PC-9 (cell line): ENCODE data around the gene ABCC2. TPM values are rescaled to one million over a fixed set of nuclear protein-coding genes. Genes with fewer than 3 reads are reported as not detected.

Source experiments
- BruUV-seq: library from RNA; stranded (reverse); fragments of 400-500 nt; replicated peaks from 2 replicates; lab custom pipeline; 2021; lab: Mats Ljungman, UMichigan
- CTCF ChIA-PET: fragments of 300-600 bp; sonication (Branson Sonifier 250); formaldehyde crosslinking; loops from one replicate; lab custom pipeline; 2022; ENCODE audit warnings: antibody characterized with exemption; lab: Charles Lee
- POLR2A ChIA-PET: fragments of 300-600 bp; sonication (Branson Sonifier 250); formaldehyde crosslinking; loops from one replicate; lab custom pipeline; 2022; ENCODE audit warnings: antibody characterized with exemption; ENCODE audit not compliant: unreplicated experiment; lab: Charles Lee
- DNase-seq, 2 experiments: peaks; one replicate each; pipeline versions ENCODE4 v3.0.0 to v3.0.0-alpha.2; 2015 to 2022; ENCODE audit warnings: mixed read lengths in 1 of 2
- H2AFZ ChIP-seq: fragments of 200-600 bp; sonication (generic); 2 replicates; pipeline ENCODE4 v1.8.1; 2017; ENCODE audit warnings: antibody characterized with exemption
- H3F3A ChIP-seq: fragments of 200-600 bp; sonication (generic); 2 replicates; pipeline ENCODE4 v1.8.1; 2017; ENCODE audit warnings: antibody characterized with exemption, mild to moderate bottlenecking, low read depth; ENCODE audit not compliant: insufficient read depth
- H3K27ac ChIP-seq: fragments of 200-600 bp; sonication (generic); 2 replicates; pipeline ENCODE4 v1.6.1; 2016; ENCODE audit warnings: mixed run types
- H3K27me3 ChIP-seq: fragments of 200-600 bp; sonication (generic); 2 replicates; pipeline ENCODE4 v1.6.1; 2016; ENCODE audit warnings: low read depth, mixed run types; ENCODE audit not compliant: insufficient read depth
- H3K36me3 ChIP-seq: fragments of 200-600 bp; sonication (generic); 2 replicates; pipeline ENCODE4 v1.6.1; 2016; ENCODE audit warnings: low read depth, mixed run types
- H3K4me1 ChIP-seq: fragments of 200-600 bp; sonication (generic); replicated peaks from 2 replicates; pipeline ENCODE4 v1.6.1; 2016; ENCODE audit warnings: mixed run types; ENCODE audit not compliant: insufficient read depth
- H3K4me2 ChIP-seq: fragments of 200-600 bp; sonication (generic); 2 replicates; pipeline ENCODE4 v1.6.1; 2017; ENCODE audit warnings: mixed run types
- H3K4me3 ChIP-seq: fragments of 200-600 bp; sonication (generic); 2 replicates; pipeline ENCODE4 v1.6.1; 2016; ENCODE audit warnings: mixed run types
- H3K79me2 ChIP-seq: fragments of 200-600 bp; sonication (generic); 2 replicates; pipeline ENCODE4 v1.6.1; 2017; ENCODE audit warnings: low read depth, mixed run types
- H3K9me2 ChIP-seq: fragments of 200-600 bp; sonication (generic); 2 replicates; pipeline ENCODE4 v1.8.1; 2017; ENCODE audit warnings: mild to moderate bottlenecking; ENCODE audit not compliant: insufficient read depth
- H3K9me3 ChIP-seq: fragments of 200-600 bp; sonication (generic); 2 replicates; pipeline ENCODE4 v1.8.1; 2016; ENCODE audit warnings: low read depth; ENCODE audit not compliant: insufficient read depth
- H4K20me1 ChIP-seq: fragments of 200-600 bp; sonication (generic); 2 replicates; pipeline ENCODE4 v1.8.1; 2017; ENCODE audit not compliant: insufficient read depth
- CTCF ChIP-seq: fragments of 200-600 bp; sonication (generic); conservative IDR thresholded peaks from 2 replicates; pipeline ENCODE4 v1.6.1; 2017; ENCODE audit warnings: mixed run types, antibody characterized with exemption, mild to moderate bottlenecking, moderate library complexity
- EZH2 ChIP-seq: fragments of 200-600 bp; sonication (generic); IDR thresholded peaks from 2 replicates; pipeline ENCODE4 v1.8.0; 2017; ENCODE audit warnings: antibody characterized with exemption, low read depth
- intact Hi-C: fragments of 100-400 bp; cut with micrococcal nuclease; formaldehyde crosslinking; loops from one replicate; pipeline ENCODE4 v1.10.0; 2022; ENCODE audit not compliant: unreplicated experiment
- total RNA-seq: library from RNA; stranded (reverse); gene quantifications from 2 replicates; pipeline ENCODE4 v1.2.3, GENCODE V29; 2021

ABCC2 gene
- total RNA-seq, 1 experiment from 2014 or later, result 174 TPM

- Histone ChIP-seq H3K36me3 (peaks cover 17% of the 10 kb centered on the region; the same call in 1 of the 2 replicates), H3K27me3 (no peaks in the 10 kb centered on the region), H3K27ac (no peak overlapping the region), H3K4me2 (no peak overlapping the region), H2AFZ (no peak overlapping the region), H4K20me1 (no peaks in the 10 kb centered on the region; the same call in 1 of the 2 replicates), H3K79me2 (no peaks in the 10 kb centered on the region), H3F3A (peaks cover 28% of the 10 kb centered on the region; the same call in 1 of the 2 replicates), H3K4me1 (no peaks in the 10 kb centered on the region), H3K9me3 (no peaks in the 10 kb centered on the region), H3K9me2 (no peaks in the 10 kb centered on the region), H3K4me3 (no peak overlapping the region)
- no peak for DNase-seq
- no peak for TF ChIP-seq EZH2
- no peak for TF ChIP-seq CTCF
- BruUV-seq, result no TSS peak
- ChIA-PET CTCF (no interaction called here), POLR2A (no interaction called here)
- intact Hi-C loops, result no loop called here
Measured at GRCh38 chr10:99849057-99849456, 66.6 kb downstream of the ABCC2 start.

DNA sequence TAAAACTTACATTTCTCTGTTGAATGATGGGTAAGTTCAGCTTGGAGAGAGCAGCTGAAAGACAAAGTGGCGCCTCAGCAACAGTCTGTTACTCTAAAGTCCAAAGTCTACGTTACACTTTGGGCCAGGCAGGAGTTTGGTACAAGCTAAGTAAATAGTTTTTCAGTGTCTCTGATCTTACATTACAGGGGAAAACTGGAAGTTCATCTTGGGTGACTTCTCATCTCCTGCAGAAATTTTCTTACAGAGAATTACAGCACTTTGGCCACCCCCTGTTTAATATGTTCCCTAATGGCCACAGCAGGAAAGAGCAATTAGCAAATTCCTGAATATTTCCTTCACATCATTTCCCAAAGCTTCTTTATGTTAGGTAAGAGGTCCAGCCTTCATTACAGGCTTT is 67.1 kb downstream of the ABCC2 start:
- Histone ChIP-seq H3K9me3 (no peaks in the 10 kb centered on the region), H3F3A (peaks cover 30% of the 10 kb centered on the region; the same call in 1 of the 2 replicates), H3K27me3 (no peaks in the 10 kb centered on the region), H4K20me1 (no peaks in the 10 kb centered on the region; the same call in 1 of the 2 replicates), H2AFZ (no peak overlapping the region), H3K9me2 (no peaks in the 10 kb centered on the region), H3K36me3 (peaks cover 15% of the 10 kb centered on the region; the same call in 1 of the 2 replicates), H3K4me3 (no peak overlapping the region), H3K4me2 (no peak overlapping the region), H3K79me2 (no peaks in the 10 kb centered on the region), H3K27ac (no peak overlapping the region), H3K4me1 (no peaks in the 10 kb centered on the region)
- no TSS peak for BruUV-seq
- TF ChIP-seq EZH2 (no peak), CTCF (no peak)
- intact Hi-C loops, result no loop called here
- no peak for DNase-seq
- POLR2A ChIA-PET, result no interaction called here
- CTCF ChIA-PET, result interaction anchor here (0.6 kb wide), 1 partner anchor 266 kb away, joined by 6 read pairs; no protein-coding TSS in a partner anchor

DNA sequence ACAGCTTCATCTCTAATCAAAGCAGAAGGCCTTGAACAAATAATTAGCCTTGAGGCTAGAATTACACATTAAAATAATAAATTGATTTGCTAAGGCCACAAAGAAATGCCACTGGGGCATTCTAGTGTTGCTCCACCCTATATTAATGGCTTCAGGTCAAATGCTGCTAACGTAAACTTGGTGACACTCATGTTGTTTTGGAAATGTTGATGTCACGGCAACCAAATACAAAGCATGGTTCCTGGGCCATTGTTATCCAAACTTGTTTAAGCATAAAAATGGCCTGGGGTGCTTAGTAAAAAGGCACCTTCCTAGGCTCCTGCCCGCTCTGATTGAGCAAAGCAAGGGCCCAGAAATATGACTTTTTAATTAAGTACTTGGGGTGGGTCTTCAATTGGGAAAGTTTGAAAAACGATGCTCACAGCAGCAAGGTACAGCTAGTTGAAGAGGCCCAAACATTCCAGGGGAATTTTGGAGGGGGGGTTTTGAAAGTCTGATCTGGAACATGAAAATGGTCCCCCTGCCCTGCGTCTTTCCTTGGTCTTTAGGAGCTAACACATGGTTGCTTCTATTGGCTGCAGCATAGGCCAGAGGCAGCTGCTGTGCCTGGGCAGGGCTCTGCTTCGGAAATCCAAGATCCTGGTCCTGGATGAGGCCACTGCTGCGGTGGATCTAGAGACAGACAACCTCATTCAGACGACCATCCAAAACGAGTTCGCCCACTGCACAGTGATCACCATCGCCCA is 67.8 kb downstream of the ABCC2 start:
- no peaks in the 10 kb centered on the region for H3K9me2 ChIP-seq
- no peaks in the 10 kb centered on the region; the same call in 1 of the 2 replicates for H4K20me1 ChIP-seq
- H3K36me3 ChIP-seq, result peaks cover 15% of the 10 kb centered on the region; the same call in 1 of the 2 replicates
- no peak for TF ChIP-seq EZH2
- no peak for TF ChIP-seq CTCF
- BruUV-seq, result no TSS peak
- intact Hi-C loops, result no loop called here
- H3F3A ChIP-seq, result peaks cover 37% of the 10 kb centered on the region; the same call in 1 of the 2 replicates
- DNase-seq, result no peak
- no peak overlapping the region for H2AFZ ChIP-seq
- H3K9me3 ChIP-seq, result no peaks in the 10 kb centered on the region
- H3K4me1 ChIP-seq, result no peaks in the 10 kb centered on the region
- ChIA-PET POLR2A (no interaction called here), CTCF (interaction anchor here (0.6 kb wide), 1 partner anchor 265 kb away, joined by 6 read pairs; no protein-coding TSS in a partner anchor)
- H3K79me2 ChIP-seq, result no peaks in the 10 kb centered on the region
- H3K27me3 ChIP-seq, result no peaks in the 10 kb centered on the region
- no peak overlapping the region for H3K27ac ChIP-seq
- no peak overlapping the region for H3K4me2 ChIP-seq
- H3K4me3 ChIP-seq, result no peak overlapping the region
